KOPT-K1 (cell line): ENCODE data around the gene SF3A2.
A peak's percentile ranks its signal among the peaks of the same experiment; 100 is the strongest.

ENCODE experiments used
- H3K27ac ChIP-seq: fragments of 200-600 bp; sonication (generic); 2 replicates; pipeline ENCODE4 v1.5.1; 2016; ENCODE audit warnings: antibody characterized with exemption, mild to moderate bottlenecking, low read depth, low read length; ENCODE audit not compliant: poor library complexity, severe bottlenecking
- H3K36me3 ChIP-seq: fragments of 200-600 bp; sonication (generic); 2 replicates; pipeline ENCODE4 v1.5.1; 2017; ENCODE audit warnings: antibody characterized with exemption, mild to moderate bottlenecking, low read length, moderate library complexity; ENCODE audit not compliant: insufficient read depth
- H3K9me3 ChIP-seq: fragments of 200-600 bp; sonication (generic); 2 replicates; pipeline ENCODE4 v1.5.1; 2017; ENCODE audit warnings: antibody characterized with exemption, low read length, mild to moderate bottlenecking; ENCODE audit not compliant: insufficient read depth, poor library complexity, severe bottlenecking

SF3A2 gene, protein sequence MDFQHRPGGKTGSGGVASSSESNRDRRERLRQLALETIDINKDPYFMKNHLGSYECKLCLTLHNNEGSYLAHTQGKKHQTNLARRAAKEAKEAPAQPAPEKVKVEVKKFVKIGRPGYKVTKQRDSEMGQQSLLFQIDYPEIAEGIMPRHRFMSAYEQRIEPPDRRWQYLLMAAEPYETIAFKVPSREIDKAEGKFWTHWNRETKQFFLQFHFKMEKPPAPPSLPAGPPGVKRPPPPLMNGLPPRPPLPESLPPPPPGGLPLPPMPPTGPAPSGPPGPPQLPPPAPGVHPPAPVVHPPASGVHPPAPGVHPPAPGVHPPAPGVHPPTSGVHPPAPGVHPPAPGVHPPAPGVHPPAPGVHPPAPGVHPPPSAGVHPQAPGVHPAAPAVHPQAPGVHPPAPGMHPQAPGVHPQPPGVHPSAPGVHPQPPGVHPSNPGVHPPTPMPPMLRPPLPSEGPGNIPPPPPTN

DNA sequence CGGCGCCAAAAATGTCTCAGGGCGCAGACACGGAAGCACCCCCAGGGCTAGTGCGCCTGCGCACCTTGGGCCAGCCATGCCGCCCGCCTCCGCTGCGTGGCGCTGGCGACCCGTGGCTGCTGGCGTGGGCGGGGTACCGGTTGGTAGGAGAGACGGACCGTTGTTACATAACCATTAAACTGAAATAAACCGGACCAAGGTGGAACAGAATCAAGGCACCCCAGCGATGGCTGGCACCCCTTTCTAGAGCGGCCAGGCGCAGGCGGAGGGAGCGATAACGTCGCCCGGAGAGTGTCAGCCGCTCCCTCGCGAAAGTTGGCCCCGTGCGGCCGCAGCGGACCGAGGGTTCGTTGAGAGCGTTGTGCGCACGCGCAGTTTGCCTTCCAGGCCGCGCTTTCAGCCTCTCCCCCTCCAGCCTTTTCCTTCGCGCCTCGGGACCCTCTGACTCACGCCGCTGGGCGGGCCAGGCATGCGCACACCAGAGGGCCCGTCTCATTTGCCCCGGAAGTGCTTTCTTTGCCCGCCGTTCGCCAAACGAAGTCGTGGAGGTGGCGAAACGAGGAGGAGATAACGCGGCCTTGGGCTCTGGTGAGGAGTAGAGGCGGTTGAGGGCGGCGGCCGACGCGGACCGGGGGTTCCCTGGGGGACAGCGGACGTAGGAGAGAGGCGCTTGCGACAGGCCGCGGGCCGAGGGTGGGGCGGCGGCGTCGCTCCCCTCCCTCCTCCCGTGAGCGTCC is at the start of gene SF3A2, which contains the start of gene PLEKHJ1:
Gene SF3A2, plus strand, starts transcription at position 511 of the 737 bp plus-strand sequence. CDS start 6,595 bp downstream, outside the sequence.
Gene PLEKHJ1, minus strand, starts transcription at position 16 of the 737 bp plus-strand sequence. CDS start 81 bp downstream, outside the sequence.
- peak within 1 kb of the TSS; percentile 93 for H3K27ac ChIP-seq
- no peaks in the 10 kb centered on the region for H3K9me3 ChIP-seq
- peaks cover 58% of the 10 kb centered on the region for H3K36me3 ChIP-seq

DNA sequence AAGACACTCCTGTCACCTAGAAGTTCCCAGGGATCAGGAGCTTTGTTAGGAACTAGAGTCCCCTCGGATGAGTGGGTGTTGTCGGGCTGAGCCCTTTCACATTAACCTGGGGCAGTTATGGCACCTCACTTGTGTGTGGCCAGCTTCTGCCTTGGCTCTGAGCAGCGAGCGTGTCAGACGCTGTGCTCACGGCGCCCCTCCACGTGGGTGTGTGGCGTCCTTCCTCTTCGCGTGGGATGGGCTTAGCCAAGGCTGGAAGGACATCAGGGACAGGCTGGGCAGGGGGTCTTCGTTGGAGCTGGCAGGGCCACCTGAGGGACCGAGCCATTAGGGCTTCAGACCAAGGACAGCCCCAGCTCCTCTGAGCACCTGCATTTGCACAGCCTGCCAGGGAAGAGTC is 49.5 kb upstream of the SF3A2 start:
- H3K36me3 ChIP-seq, result peaks cover 99% of the 10 kb centered on the region
- H3K9me3 ChIP-seq, result no peaks in the 10 kb centered on the region
- no peak overlapping the region for H3K27ac ChIP-seq

DNA sequence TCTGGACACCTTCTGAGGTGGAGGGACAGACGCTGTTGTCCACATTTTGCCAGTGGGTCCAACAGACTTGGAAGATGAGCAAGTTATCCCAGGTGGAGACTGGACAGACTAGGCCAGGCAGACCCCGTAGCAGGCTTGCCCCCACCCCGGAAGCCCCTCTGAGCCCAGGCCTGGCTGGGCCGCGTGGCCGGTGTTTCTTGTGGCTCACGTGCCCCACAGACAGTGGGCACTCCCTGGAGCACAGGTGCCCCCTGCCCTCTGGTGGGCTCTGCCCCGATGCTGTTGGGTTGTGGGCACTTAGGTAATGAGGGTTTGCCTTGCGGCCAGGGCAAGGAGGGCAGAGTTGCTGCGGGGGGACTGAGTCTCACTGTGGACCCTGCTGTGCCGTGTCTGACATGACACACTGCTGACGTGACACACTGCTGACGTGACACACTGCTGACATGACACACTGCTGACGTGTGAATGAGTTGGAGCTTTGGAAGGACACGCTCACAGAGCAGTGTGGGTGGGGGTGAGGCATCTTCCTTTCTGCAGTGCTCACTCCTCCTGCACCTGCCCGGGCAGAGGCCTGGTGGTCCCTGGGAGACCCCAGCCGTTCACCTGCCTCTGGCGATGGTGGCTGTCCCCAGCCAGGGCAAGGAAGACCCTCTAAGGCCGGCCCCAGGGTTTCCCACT is 47.8 kb upstream of the SF3A2 start:
- Histone ChIP-seq H3K36me3 (peaks cover 99% of the 10 kb centered on the region), H3K9me3 (no peaks in the 10 kb centered on the region), H3K27ac (no peak overlapping the region)

DNA sequence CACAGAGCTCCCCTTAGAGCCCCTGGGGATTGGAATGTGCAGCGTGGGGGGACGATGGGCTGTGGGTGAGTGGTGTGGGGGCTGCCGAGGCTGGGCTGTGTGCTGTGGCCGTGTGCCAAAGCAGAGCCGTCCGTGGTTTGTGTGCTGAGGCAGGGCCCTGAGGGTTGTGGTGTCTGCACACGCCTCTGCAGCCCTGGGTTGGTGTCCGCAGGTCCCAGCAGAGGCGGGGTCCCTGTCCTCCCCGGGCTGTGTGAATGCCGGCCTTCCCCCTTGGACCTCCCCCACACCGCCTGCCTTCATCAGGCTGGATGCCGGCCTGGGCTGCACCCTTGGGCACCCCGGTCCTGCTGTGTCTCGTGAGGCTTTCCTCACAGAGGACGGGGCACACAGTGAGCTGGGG is 46.7 kb upstream of the SF3A2 start:
- Histone ChIP-seq H3K9me3 (no peaks in the 10 kb centered on the region), H3K27ac (no peak overlapping the region), H3K36me3 (peaks cover 99% of the 10 kb centered on the region)

DNA sequence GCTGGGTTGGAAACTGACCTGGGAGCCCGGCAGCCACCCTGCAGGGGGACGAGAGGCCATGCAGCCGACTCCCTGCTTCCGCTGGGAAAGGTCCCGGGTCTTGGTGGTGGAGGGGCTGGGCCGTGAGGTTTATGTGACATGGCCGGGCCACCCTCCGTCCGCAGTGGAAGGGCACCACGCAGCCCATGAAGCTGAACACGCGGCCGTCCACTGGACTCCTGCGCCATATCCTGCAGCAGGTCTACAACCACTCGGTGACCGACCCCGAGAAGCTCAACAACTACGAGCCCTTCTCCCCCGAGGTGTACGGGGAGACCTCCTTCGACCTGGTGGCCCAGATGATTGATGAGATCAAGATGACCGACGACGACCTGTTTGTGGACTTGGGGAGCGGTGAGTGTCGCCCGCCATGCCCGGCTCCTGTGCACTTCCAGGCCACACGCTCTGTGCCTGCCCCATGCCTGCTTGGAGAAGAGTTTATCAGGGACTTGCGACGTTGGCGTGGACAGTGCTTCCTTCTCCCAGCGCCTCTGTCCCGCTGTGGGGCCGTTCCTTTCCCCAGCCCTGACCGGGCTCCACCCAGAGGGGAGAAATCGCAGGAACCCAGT is 45.7 kb upstream of the SF3A2 start:
- H3K36me3 ChIP-seq, result peaks cover 99% of the 10 kb centered on the region

DNA sequence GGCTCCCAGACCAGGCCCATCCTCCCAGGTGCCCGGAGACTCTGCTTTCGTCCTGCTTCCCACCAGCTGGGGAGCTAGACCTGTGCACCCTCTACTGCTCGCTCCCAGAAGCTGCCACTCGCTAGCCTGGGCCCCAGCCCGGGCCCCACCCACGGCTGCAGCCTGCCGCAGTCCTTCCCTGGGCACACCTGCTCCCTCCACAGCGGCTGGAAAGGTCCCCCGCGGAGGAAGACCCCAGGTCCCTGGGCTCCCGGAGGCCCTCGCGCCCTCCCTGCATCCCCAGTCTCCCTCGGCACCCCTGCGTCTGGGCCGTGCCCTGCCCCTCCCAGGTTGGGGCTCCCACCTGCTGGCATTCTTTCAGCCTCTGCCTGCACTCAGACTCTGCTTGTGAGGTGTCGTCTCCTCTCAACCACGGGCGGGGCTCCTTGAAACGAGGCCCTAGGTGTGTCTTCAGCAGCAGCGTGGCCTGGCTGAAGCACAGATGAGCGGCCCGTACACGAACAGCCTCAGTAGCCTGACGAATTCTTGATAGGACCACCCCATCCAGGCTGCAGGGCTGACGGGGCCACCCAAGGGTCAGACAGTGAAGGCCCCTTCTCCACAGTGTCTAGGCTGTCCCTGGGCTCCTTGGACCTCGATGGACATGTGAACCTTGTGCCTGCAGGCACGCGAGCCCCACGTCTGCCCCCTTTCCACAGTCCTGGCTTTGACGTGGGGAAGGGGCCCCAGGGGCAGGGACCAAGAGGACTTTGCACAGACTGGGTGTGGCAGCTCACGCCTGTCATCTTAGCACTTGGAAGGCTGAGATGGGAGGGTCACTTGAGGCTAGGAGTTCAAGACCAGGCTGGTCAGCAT is 44.9 kb upstream of the SF3A2 start:
- peaks cover 99% of the 10 kb centered on the region for H3K36me3 ChIP-seq
- no peaks in the 10 kb centered on the region for H3K9me3 ChIP-seq

More for the DNA sequence above, 45.7 kb upstream of the SF3A2 start:
- Histone ChIP-seq H3K27ac (no peak overlapping the region), H3K9me3 (no peaks in the 10 kb centered on the region)

DNA sequence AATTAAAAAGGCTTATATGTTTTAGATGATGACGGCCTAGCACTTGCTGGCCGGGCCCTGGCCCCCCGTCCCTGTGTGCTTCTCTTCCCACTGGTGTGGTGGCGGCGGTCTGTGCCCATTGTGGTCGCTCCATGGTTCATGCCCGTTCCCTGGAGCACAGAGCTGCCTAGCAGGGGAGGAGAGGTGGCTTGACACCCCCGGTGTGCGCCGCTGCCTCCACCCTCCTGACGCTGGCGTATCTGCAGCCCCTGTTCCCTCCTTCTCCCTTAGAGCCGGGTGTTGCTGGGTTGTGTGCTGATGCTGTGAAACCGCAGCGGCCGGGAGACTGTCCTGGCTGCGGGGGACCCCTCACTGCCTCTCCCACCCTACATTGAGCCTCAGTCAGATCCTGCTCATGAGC is 43.8 kb upstream of the SF3A2 start:
- no peaks in the 10 kb centered on the region for H3K9me3 ChIP-seq
- no peak overlapping the region for H3K27ac ChIP-seq
- peaks cover 99% of the 10 kb centered on the region for H3K36me3 ChIP-seq

More for the DNA sequence above, 44.9 kb upstream of the SF3A2 start:
- no peak overlapping the region for H3K27ac ChIP-seq

DNA sequence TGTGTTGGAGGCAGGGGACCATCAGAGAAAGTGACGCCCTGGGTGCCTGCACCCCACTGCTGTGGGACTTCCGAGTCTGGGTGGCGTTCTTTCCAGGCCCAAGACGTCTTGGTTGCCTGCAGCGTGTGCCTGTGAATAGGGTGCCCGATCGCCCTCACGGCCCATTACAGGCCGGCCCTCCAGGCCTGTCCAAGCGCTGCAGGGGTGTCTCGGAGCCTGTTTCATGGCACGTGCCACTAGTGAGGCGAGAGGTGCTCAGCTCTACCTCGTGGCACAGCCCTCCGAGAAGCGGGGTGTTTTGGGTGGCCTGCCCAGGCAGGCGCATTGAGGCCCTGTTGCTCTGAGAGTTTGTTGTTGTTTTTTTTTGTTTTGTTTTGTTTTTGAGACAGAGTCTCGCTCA is 42.8 kb upstream of the SF3A2 start:
- Histone ChIP-seq H3K27ac (no peak overlapping the region), H3K36me3 (peaks cover 98% of the 10 kb centered on the region), H3K9me3 (no peaks in the 10 kb centered on the region)

DNA sequence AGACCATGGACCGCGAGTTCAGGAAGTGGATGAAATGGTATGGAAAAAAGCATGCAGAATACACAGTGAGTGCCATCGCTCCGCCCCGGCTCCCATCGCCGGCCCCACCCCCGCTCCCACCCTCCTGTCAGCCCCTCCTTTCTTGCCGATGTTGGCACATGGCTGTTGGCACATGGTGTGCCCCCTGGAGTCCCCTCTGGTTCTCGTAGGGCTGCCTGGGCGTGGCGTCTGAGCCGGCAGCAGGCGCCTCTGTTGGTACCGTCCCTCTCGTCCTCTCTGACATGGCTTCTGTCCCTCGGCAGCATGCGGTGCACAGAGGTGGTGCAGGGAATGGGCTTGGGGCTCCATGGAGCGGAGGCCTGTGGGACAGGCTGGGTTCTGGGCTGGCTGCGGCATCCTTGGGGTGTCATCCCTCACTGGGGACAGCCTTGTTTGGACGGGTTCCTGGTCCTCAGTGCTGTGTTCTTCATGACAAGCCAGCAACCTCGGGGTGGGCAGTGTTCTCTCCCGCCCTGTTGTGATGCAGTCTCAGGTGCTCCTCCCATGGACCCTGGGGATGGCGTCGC is 42.0 kb upstream of the SF3A2 start:
- peaks cover 98% of the 10 kb centered on the region for H3K36me3 ChIP-seq
- no peaks in the 10 kb centered on the region for H3K9me3 ChIP-seq
- H3K27ac ChIP-seq, result no peak overlapping the region

DNA sequence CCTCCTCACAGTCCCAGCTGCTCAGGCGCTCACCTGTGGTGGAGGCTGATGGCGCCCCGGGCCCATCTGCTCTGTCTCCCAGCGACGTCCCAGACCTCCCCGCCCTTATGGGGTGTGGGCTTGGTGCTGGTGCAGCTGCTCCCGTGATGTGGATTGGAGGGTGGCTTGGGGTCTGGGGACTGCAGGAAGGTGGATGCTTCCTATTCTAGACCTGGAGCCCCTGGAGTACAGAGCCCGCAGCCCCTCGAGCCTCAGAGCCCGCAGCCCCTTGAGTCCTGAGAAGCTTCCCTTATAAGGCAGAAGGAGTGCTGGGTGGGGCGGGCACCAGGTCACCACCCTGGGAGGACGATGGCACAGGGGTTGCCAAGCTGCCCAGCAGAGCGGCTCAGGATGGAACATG is 41.3 kb upstream of the SF3A2 start:
- no peaks in the 10 kb centered on the region for H3K9me3 ChIP-seq
- H3K36me3 ChIP-seq, result peaks cover 98% of the 10 kb centered on the region
- H3K27ac ChIP-seq, result no peak overlapping the region

DNA sequence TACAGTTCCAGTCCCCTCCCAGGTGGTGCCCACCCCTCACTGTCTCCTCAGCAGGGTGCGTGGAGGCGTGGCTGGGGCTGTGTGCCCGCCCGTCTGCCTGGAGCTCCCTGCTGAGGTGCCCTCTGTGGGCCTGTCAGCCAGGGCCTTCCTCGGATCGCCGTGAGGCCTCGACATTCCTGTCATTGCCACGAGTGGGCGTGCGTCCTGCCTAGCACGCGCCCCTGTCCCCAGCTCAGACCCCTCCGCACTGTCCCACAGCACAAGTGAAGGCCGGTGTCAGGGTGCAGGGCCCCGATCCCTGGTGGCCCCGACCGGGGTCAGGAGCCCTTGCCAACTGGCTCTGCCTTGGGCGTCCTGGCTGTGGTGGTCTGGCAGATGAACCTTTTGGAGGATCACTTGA is 40.7 kb upstream of the SF3A2 start:
- Histone ChIP-seq H3K9me3 (no peaks in the 10 kb centered on the region), H3K36me3 (peaks cover 96% of the 10 kb centered on the region), H3K27ac (no peak overlapping the region)

DNA sequence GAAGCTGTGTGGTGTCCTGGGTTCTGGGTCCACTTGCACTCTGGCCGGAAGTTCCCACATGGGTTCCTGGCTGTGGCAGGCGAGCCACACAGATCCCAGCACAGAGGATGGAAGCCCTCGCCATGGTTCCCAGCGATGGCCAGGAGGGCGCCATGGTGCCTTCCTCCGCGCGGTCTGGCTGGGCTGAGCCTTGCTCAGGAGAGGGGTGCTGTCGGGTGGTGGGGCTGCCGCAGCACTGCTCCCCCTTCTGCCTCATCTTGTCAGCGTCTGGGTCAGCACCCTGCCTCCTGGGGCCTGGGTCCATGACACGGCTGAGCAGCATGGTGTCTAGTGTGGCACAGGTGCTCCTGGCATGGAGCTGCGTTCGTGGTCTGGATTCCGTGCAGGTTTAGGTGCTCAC is 39.4 kb upstream of the SF3A2 start:
- Histone ChIP-seq H3K27ac (no peak overlapping the region), H3K36me3 (peaks cover 95% of the 10 kb centered on the region), H3K9me3 (no peaks in the 10 kb centered on the region)

DNA sequence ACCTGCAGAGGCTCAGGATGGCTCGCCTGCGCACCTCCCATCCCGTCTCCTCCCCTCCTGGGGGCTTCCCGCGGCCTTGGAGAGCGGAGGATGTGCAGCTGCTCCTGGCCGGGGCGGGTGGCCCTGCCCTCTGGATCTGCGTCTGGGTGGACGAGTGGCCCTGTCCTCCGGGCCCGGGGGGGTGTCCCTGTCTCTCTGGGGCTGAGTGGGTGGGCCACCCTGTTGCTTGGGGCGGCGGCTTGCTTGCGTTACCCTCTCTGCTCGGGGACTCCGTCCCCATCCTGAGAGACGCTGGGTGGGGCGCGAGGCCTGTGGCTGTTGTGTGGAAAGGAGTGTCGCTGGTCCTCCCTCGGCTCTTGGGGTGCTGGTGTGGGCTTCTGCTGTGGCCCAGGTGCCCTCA is 38.3 kb upstream of the SF3A2 start:
- Histone ChIP-seq H3K36me3 (peaks cover 94% of the 10 kb centered on the region), H3K9me3 (no peaks in the 10 kb centered on the region), H3K27ac (no peak overlapping the region)

DNA sequence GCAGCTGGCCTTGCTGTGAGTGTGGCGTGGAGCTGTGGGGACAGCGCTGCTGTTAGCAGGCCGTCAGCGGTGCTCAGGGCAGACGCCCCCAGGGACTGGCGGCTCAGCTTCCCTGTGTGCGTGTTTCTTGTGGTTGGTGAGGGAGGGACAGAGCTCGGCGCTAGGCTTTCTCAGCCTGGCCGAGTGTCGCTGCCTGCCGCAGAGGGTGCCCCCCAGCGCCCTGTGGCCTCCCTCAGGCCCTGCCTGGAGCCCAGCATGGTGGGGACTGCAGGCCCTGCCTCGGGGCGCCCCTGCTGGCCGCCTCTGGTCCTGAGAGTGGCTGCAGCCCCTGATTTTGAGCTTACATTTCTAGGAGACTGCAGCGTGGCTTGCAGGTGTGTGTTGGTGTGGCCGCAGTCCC is 37.4 kb upstream of the SF3A2 start:
- peaks cover 95% of the 10 kb centered on the region for H3K36me3 ChIP-seq
- no peaks in the 10 kb centered on the region for H3K9me3 ChIP-seq
- no peak overlapping the region for H3K27ac ChIP-seq
